HG03439 (cell line): ENCODE results near the gene ZNF322.
"Not testable (repeated sequence)": the region's sequence is repeated elsewhere in the genome, so short reads cannot be mapped to it uniquely, and the experiment has no call there.

Experiments
- ATAC-seq: cut with Tn5 transposase; IDR thresholded peaks from one replicate; pipeline ENCODE4 v1.9.1; 2021; ENCODE audit warnings: mild to moderate bottlenecking, moderate library complexity; ENCODE audit not compliant: unreplicated experiment

The ZNF322 gene

GRCh38 chr6:26659042-26659999, at the start of gene ZNF322:
Gene ZNF322, minus strand, starts transcription at chr6:26659746. Its CDS starts 21,193 bp downstream, at chr6:26638553.
- ATAC-seq, result peak; percentile 98

- not testable (repeated sequence) for ATAC-seq
Measured at GRCh38 chr6:26705780-26706179, 46.2 kb upstream of the ZNF322 start.

- not testable (repeated sequence) for ATAC-seq
Measured at GRCh38 chr6:26705352-26705751, 45.8 kb upstream of the ZNF322 start.

- not testable (repeated sequence) for ATAC-seq
Measured at GRCh38 chr6:26701023-26701747, 41.6 kb upstream of the ZNF322 start.

GRCh38 chr6:26697496-26697895, 38.0 kb upstream of the ZNF322 start:
- not testable (repeated sequence) for ATAC-seq

- ATAC-seq, result not testable (repeated sequence)
Measured at GRCh38 chr6:26689324-26689947, 29.9 kb upstream of the ZNF322 start.

- ATAC-seq, result not testable (repeated sequence)
Measured at GRCh38 chr6:26682435-26683042, 23.0 kb upstream of the ZNF322 start.

GRCh38 chr6:26673287-26673686, 13.7 kb upstream of the ZNF322 start:
- ATAC-seq, result not testable (repeated sequence)

GRCh38 chr6:26670558-26670957, 11.0 kb upstream of the ZNF322 start:
- not testable (repeated sequence) for ATAC-seq

GRCh38 chr6:26670003-26670402, 10.5 kb upstream of the ZNF322 start:
- not testable (repeated sequence) for ATAC-seq

- peak; percentile 23 for ATAC-seq
Measured at GRCh38 chr6:26660000-26660361, 435 bp upstream of the ZNF322 start.

GRCh38 chr6:26657256-26657655, 2.3 kb downstream of the ZNF322 start:
- ATAC-seq, result no peak

- no peak for ATAC-seq
Measured at GRCh38 chr6:26653007-26653406, 6.5 kb downstream of the ZNF322 start.

- ATAC-seq, result no peak
Measured at GRCh38 chr6:26651133-26651781, 8.3 kb downstream of the ZNF322 start.

GRCh38 chr6:26646074-26646473, 13.5 kb downstream of the ZNF322 start:
- no peak for ATAC-seq

- ATAC-seq, result no peak
Measured at GRCh38 chr6:26640806-26641205, 18.7 kb downstream of the ZNF322 start.

- no peak for ATAC-seq
Measured at GRCh38 chr6:26629359-26629758, 30.2 kb downstream of the ZNF322 start.

- no peak for ATAC-seq
Measured at GRCh38 chr6:26627843-26628242, 31.7 kb downstream of the ZNF322 start.

GRCh38 chr6:26624557-26624956, 35.0 kb downstream of the ZNF322 start:
- no peak for ATAC-seq

GRCh38 chr6:26623339-26623859, 36.1 kb downstream of the ZNF322 start:
- ATAC-seq, result no peak
